ENCODE results near the gene RPS26.

Gene RPS26

GRCh38 chr12:56081393-56082347 is 40.0 kb downstream of the RPS26 start:
- TF ChIP-seq POLR2AphosphoS5 (IDR thresholded peaks at IDR 0.05; ENCODE audit: low read depth, low read length) (no peak), TAF1 (IDR thresholded peaks at IDR 0.05; ENCODE audit: borderline replicate concordance, insufficient read depth, low read length) (no peak), FOXP2 (optimal IDR thresholded peaks at IDR 0.05; ENCODE audit: borderline replicate concordance, extremely low read depth, extremely low read length, insufficient read depth) (no peak), REST (IDR thresholded peaks at IDR 0.05; ENCODE audit: insufficient read depth in 1 of 2, low read depth in 2 of 2, low read length in 2 of 2) (no peak)

GRCh38 chr12:56082382-56082781 is 40.7 kb downstream of the RPS26 start:
- TF ChIP-seq SIN3A (IDR thresholded peaks at IDR 0.05; ENCODE audit: borderline replicate concordance, insufficient read depth, low read length): no peak
- no peak for TF ChIP-seq POLR2AphosphoS5 (IDR thresholded peaks at IDR 0.05; ENCODE audit: low read depth, low read length)
- no peak for TF ChIP-seq TAF1 (IDR thresholded peaks at IDR 0.05; ENCODE audit: borderline replicate concordance, insufficient read depth, low read length)

GRCh38 chr12:56082967-56083366 is 41.2 kb downstream of the RPS26 start:
- TF ChIP-seq SIN3A (IDR thresholded peaks at IDR 0.05; ENCODE audit: borderline replicate concordance, insufficient read depth, low read length) (no peak), POLR2AphosphoS5 (IDR thresholded peaks at IDR 0.05; ENCODE audit: low read depth, low read length) (no peak), REST (IDR thresholded peaks at IDR 0.05; ENCODE audit: insufficient read depth in 1 of 2, low read depth in 2 of 2, low read length in 2 of 2) (no peak), FOXP2 (optimal IDR thresholded peaks at IDR 0.05; ENCODE audit: borderline replicate concordance, extremely low read depth, extremely low read length, insufficient read depth) (no peak)

- TF ChIP-seq FOXP2 (optimal IDR thresholded peaks at IDR 0.05; ENCODE audit: borderline replicate concordance, extremely low read depth, extremely low read length, insufficient read depth) (no peak), POLR2AphosphoS5 (IDR thresholded peaks at IDR 0.05; ENCODE audit: low read depth, low read length) (no peak), TAF1 (IDR thresholded peaks at IDR 0.05; ENCODE audit: borderline replicate concordance, insufficient read depth, low read length) (no peak), REST (IDR thresholded peaks at IDR 0.05; ENCODE audit: insufficient read depth in 1 of 2, low read depth in 2 of 2, low read length in 2 of 2) (no peak), SIN3A (IDR thresholded peaks at IDR 0.05; ENCODE audit: borderline replicate concordance, insufficient read depth, low read length) (no peak)
Observed at GRCh38 chr12:56084958-56085543, 43.3 kb downstream of the RPS26 start.

GRCh38 chr12:56086096-56086495 is 44.4 kb downstream of the RPS26 start:
- TF ChIP-seq REST (IDR thresholded peaks at IDR 0.05; ENCODE audit: insufficient read depth in 1 of 2, low read depth in 2 of 2, low read length in 2 of 2) (no peak), TAF1 (IDR thresholded peaks at IDR 0.05; ENCODE audit: borderline replicate concordance, insufficient read depth, low read length) (no peak), POLR2AphosphoS5 (IDR thresholded peaks at IDR 0.05; ENCODE audit: low read depth, low read length) (no peak), FOXP2 (optimal IDR thresholded peaks at IDR 0.05; ENCODE audit: borderline replicate concordance, extremely low read depth, extremely low read length, insufficient read depth) (no peak), SIN3A (IDR thresholded peaks at IDR 0.05; ENCODE audit: borderline replicate concordance, insufficient read depth, low read length) (no peak)

All from PFSK-1 (cell line).